Measurements from ENCODE around the gene MGST1.

GRCh38 chr12:16350682-16351081 lies 3.2 kb downstream of the MGST1 start:
- TF ChIP-seq CTCF (IDR thresholded peaks at IDR 0.05) (no peak), ZFX (IDR thresholded peaks at IDR 0.05; ENCODE audit: borderline replicate concordance) (no peak)

Measured in 22Rv1 (cell line).